Lower leg skin (tissue), 3 donors: ENCODE data around the gene DCAF15.

Experiments
- CTCF ChIP-seq, 3 donors: fragments of 450-650 bp; IDR thresholded peaks; one replicate each; pipeline ENCODE4 v1.5.1; 2016; ENCODE audit warnings: antibody characterized with exemption in 3 of 3, mild to moderate bottlenecking in 3 of 3, moderate library complexity in 2 of 3
- POLR2A ChIP-seq, 2 donors: fragments of 450-650 bp; IDR thresholded peaks; one replicate each; pipeline ENCODE4 v1.6.1; 2016 to 2017; ENCODE audit warnings: antibody characterized with exemption in 2 of 2, mild to moderate bottlenecking in 1 of 2, moderate library complexity in 1 of 2

GRCh38 chr19:13923194-13923987, 28.9 kb upstream of the DCAF15 start:
- TF ChIP-seq POLR2A (IDR thresholded peaks at IDR 0.05) (no peak), CTCF (IDR thresholded peaks at IDR 0.05) (no peak)
